ENCODE data around the gene SLC38A10. TPM values are rescaled to one million over a fixed set of nuclear protein-coding genes. Genes with fewer than 3 reads are reported as not detected.

SLC38A10 gene
- total RNA-seq, 2 experiments from 2014 or later, result 56.0 to 147 TPM

DNA sequence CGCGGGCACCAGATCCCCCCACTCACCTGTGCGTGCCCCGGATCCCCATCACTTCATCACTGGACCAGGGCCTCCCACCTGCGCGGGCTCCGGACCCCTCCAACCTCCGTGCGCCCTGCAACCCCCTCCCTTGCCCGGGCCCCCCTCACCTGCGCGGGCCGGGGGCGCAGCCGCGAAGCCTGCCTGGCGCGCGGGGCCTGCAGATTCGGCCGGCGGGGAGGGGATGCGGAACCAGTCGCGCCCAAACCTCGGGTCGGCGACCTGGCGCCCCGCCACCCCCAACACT, 72.5 kb downstream of the SLC38A10 start:
- Histone ChIP-seq H3K79me2 (ENCODE audit: insufficient read depth, low read depth, low read length) (no peaks in the 10 kb centered on the region), H3K9me2 (ENCODE audit: insufficient read depth, low read length) (no peaks in the 10 kb centered on the region), H3K4me2 (ENCODE audit: low read length) (peak overlapping the region; percentile 73), H3K9me3 (ENCODE audit: low read length) (no peaks in the 10 kb centered on the region), H3K4me1 (ENCODE audit: insufficient read depth, low read length, poor library complexity, severe bottlenecking) (peaks cover 24% of the 10 kb centered on the region), H3K27ac (ENCODE audit: low read depth, low read length, poor library complexity, severe bottlenecking) (no peak overlapping the region), H3K36me3 (ENCODE audit: insufficient read depth, low read length) (no peaks in the 10 kb centered on the region), H4K20me1 (ENCODE audit: insufficient read depth, low read length) (no peaks in the 10 kb centered on the region), H3K4me3 (ENCODE audit: low read depth, low read length, poor library complexity, severe bottlenecking) (peak overlapping the region; percentile 79), H2AFZ (ENCODE audit: low read length) (peak overlapping the region; percentile 65)
- TF ChIP-seq, protein P1, sequence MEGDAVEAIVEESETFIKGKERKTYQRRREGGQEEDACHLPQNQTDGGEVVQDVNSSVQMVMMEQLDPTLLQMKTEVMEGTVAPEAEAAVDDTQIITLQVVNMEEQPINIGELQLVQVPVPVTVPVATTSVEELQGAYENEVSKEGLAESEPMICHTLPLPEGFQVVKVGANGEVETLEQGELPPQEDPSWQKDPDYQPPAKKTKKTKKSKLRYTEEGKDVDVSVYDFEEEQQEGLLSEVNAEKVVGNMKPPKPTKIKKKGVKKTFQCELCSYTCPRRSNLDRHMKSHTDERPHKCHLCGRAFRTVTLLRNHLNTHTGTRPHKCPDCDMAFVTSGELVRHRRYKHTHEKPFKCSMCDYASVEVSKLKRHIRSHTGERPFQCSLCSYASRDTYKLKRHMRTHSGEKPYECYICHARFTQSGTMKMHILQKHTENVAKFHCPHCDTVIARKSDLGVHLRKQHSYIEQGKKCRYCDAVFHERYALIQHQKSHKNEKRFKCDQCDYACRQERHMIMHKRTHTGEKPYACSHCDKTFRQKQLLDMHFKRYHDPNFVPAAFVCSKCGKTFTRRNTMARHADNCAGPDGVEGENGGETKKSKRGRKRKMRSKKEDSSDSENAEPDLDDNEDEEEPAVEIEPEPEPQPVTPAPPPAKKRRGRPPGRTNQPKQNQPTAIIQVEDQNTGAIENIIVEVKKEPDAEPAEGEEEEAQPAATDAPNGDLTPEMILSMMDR (conservative IDR thresholded peaks at IDR 0.05; ENCODE audit: low read length), result no peak
- no peak for TF ChIP-seq EZH2phosphoT487 (IDR thresholded peaks at IDR 0.05; ENCODE audit: borderline replicate concordance, low read depth, low read length)
- intact Hi-C loops (cut with micrococcal nuclease; ENCODE audit: unreplicated experiment), result no loop called here
- no TSS peak for BruUV-seq (replicated peaks)
- POLR2A ChIA-PET, result interaction anchor here (0.6 to 1.3 kb wide), 7 partner anchors 16 to 409 kb away, joined by 3 to 12 read pairs (median 4); partner anchors contain the start of genes BAHCC1, NDUFAF8 and TEPSIN
- CTCF ChIA-PET (ENCODE audit: unreplicated experiment), result interaction anchor here (0.6 to 0.7 kb wide), 2 partner anchors 690 to 1229 kb away, joined by 3 to 13 read pairs; no protein-coding TSS in a partner anchor
- DNase-seq (ENCODE audit: low spot score), result no peak

DNA sequence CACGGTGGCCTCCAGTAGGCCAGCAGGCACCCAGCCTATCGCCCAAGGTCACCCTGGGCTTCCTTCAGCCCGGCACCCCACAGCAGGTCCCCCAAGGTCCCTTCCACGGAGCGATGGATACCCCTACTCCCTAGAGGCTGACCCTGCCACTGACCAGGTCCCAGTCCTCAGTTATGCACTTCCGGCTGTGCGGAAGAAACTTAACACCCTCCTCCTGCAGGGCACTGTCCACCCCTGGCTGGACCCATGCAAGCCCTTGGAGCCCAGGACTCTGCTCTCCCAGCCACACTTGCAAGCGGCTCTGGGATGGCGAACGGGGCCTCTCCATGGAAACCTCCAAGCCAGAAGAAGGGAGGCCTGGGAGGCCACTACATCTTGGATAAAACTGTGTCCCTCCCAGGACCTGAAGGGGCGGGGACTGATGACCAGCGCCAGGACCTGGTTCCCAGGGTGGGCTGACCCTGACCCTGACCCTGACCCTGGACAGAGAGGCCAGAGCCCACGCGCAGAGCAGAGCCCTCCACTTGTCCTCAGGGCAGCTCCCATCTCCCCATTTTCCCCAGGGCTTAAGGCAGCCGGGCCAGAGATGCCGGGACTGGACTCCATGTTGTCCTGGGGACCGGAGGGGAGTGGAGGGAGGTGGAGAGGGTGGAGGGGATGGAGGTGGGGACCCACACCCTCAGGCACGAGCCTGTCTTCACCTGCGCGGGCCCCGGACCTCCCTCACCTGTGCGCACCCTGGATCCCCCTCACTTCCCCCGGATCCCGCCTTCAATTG, 73.1 kb downstream of the SLC38A10 start:
- no peaks in the 10 kb centered on the region for H3K36me3 ChIP-seq (ENCODE audit: insufficient read depth, low read length)
- no peaks in the 10 kb centered on the region for H3K9me3 ChIP-seq (ENCODE audit: low read length)
- H3K4me2 ChIP-seq (ENCODE audit: low read length), result peak overlapping the region; percentile 73
- H3K9me2 ChIP-seq (ENCODE audit: insufficient read depth, low read length), result no peaks in the 10 kb centered on the region
- H4K20me1 ChIP-seq (ENCODE audit: insufficient read depth, low read length), result no peaks in the 10 kb centered on the region
- CTCF ChIA-PET (ENCODE audit: unreplicated experiment), result no interaction called here
- DNase-seq (ENCODE audit: low spot score), result no peak
- no peaks in the 10 kb centered on the region for H3K79me2 ChIP-seq (ENCODE audit: insufficient read depth, low read depth, low read length)
- intact Hi-C loops (cut with micrococcal nuclease; ENCODE audit: unreplicated experiment), result no loop called here
- peak overlapping the region; percentile 79 for H3K4me3 ChIP-seq (ENCODE audit: low read depth, low read length, poor library complexity, severe bottlenecking)
- POLR2A ChIA-PET, result interaction anchor here (0.6 to 1.3 kb wide), 7 partner anchors 17 to 408 kb away, joined by 3 to 12 read pairs (median 4); partner anchors contain the start of genes BAHCC1, NDUFAF8 and TEPSIN
- TF ChIP-seq, protein P1 (conservative IDR thresholded peaks at IDR 0.05; ENCODE audit: low read length), result no peak
- no peak for TF ChIP-seq EZH2phosphoT487 (IDR thresholded peaks at IDR 0.05; ENCODE audit: borderline replicate concordance, low read depth, low read length)
- peaks cover 22% of the 10 kb centered on the region for H3K4me1 ChIP-seq (ENCODE audit: insufficient read depth, low read length, poor library complexity, severe bottlenecking)
- BruUV-seq (replicated peaks), result no TSS peak
- H3K27ac ChIP-seq (ENCODE audit: low read depth, low read length, poor library complexity, severe bottlenecking), result no peak overlapping the region
- peak overlapping the region; percentile 65; the same call in 1 of the 2 replicates for H2AFZ ChIP-seq (ENCODE audit: low read length)

DNA sequence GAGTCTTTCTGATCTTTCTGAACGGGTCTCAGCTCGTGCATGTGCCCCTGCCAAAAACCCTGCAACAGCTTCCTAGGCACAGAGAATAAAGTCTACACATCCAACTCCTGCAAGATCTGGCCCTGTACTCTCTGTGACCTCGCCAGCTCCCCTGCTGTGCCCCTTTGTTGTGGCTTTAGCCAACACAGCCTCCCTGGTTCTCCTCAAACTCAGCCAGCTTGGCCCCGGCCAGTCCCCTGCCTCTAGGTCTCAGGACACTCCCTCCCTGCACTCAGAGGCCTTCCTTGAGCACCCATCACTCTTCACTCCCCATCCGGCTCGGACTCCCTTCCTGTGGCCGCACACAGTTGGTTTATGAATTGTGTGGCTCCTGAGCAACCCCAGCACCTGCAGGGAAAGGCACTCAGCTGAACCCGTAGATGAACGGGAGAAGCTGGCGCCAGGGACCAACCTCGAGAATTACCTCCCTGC, 73.7 kb downstream of the SLC38A10 start:
- BruUV-seq (replicated peaks), result no TSS peak
- intact Hi-C loops (cut with micrococcal nuclease; ENCODE audit: unreplicated experiment), result no loop called here
- ChIA-PET POLR2A (no interaction called here), CTCF (ENCODE audit: unreplicated experiment) (no interaction called here)
- Histone ChIP-seq H3K36me3 (ENCODE audit: insufficient read depth, low read length) (no peaks in the 10 kb centered on the region), H4K20me1 (ENCODE audit: insufficient read depth, low read length) (no peaks in the 10 kb centered on the region), H3K27ac (ENCODE audit: low read depth, low read length, poor library complexity, severe bottlenecking) (no peak overlapping the region), H3K4me1 (ENCODE audit: insufficient read depth, low read length, poor library complexity, severe bottlenecking) (peaks cover 22% of the 10 kb centered on the region), H3K4me2 (ENCODE audit: low read length) (peak overlapping the region; percentile 73), H3K9me3 (ENCODE audit: low read length) (no peaks in the 10 kb centered on the region), H3K79me2 (ENCODE audit: insufficient read depth, low read depth, low read length) (no peaks in the 10 kb centered on the region), H2AFZ (ENCODE audit: low read length) (no peak overlapping the region), H3K9me2 (ENCODE audit: insufficient read depth, low read length) (no peaks in the 10 kb centered on the region), H3K4me3 (ENCODE audit: low read depth, low read length, poor library complexity, severe bottlenecking) (peak overlapping the region; percentile 79)
- TF ChIP-seq EZH2phosphoT487 (IDR thresholded peaks at IDR 0.05; ENCODE audit: borderline replicate concordance, low read depth, low read length), result no peak
- TF ChIP-seq, protein P1 (conservative IDR thresholded peaks at IDR 0.05; ENCODE audit: low read length), result no peak
- no peak for DNase-seq (ENCODE audit: low spot score)

Measured in OCI-LY7 (cell line).